Smooth muscle cell (in vitro differentiated cells): ENCODE data around the gene DAND5. TPM values are rescaled to one million over a fixed set of nuclear protein-coding genes. Genes with fewer than 3 reads are reported as not detected.
A peak's percentile ranks its signal among the peaks of the same experiment; 100 is the strongest.

Source experiments
- DNase-seq: peaks from one replicate; lab custom pipeline; 2025; ENCODE audit not compliant: unreplicated experiment; lab: John Stamatoyannopoulos, UW
- H2AFZ ChIP-seq: fragments of 200-600 bp; sonication (generic); 2 replicates; pipeline ENCODE4 v1.6.0; 2016; ENCODE audit warnings: antibody characterized with exemption, low read depth, mild to moderate bottlenecking
- H3F3A ChIP-seq: fragments of 200-600 bp; sonication (generic); 2 replicates; pipeline ENCODE4 v1.6.0; 2017; ENCODE audit warnings: antibody characterized with exemption, low read depth
- H3K27ac ChIP-seq: fragments of 200-600 bp; sonication (generic); 2 replicates; pipeline ENCODE4 v1.5.1; 2016; ENCODE audit warnings: low read depth, mild to moderate bottlenecking
- H3K27me3 ChIP-seq: fragments of 200-600 bp; sonication (generic); 2 replicates; pipeline ENCODE4 v1.6.1; 2016; ENCODE audit warnings: low read depth, mild to moderate bottlenecking
- H3K36me3 ChIP-seq: fragments of 200-600 bp; sonication (generic); 2 replicates; pipeline ENCODE4 v1.5.1; 2016; ENCODE audit warnings: low read depth
- H3K4me1 ChIP-seq: fragments of 200-600 bp; sonication (generic); 2 replicates; pipeline ENCODE4 v1.5.1; 2016; ENCODE audit warnings: low read depth
- H3K4me2 ChIP-seq: fragments of 200-600 bp; sonication (generic); 2 replicates; pipeline ENCODE4 v1.6.0; 2016; ENCODE audit warnings: mild to moderate bottlenecking
- H3K4me3 ChIP-seq: fragments of 200-600 bp; sonication (generic); 2 replicates; pipeline ENCODE4 v1.5.1; 2016; ENCODE audit warnings: mild to moderate bottlenecking
- H3K79me2 ChIP-seq: fragments of 200-600 bp; sonication (generic); 2 replicates; pipeline ENCODE4 v1.6.0; 2016; ENCODE audit warnings: low read depth, mild to moderate bottlenecking
- H3K9ac ChIP-seq: fragments of 200-600 bp; sonication (generic); 2 replicates; pipeline ENCODE4 v1.6.0; 2016; ENCODE audit warnings: low read depth
- H3K9me3 ChIP-seq: fragments of 200-600 bp; sonication (generic); replicated peaks from 2 replicates; pipeline ENCODE4 v1.5.1; 2016; ENCODE audit warnings: low read depth
- H4K20me1 ChIP-seq: fragments of 200-600 bp; sonication (generic); 2 replicates; pipeline ENCODE4 v1.6.0; 2016; ENCODE audit warnings: low read depth
- WGBS: methylation state at CpG from one replicate; pipeline ENCODE4 v1.1.7; 2016; ENCODE audit warnings: low lambda C conversion rate; 5-methylcytosine and 5-hydroxymethylcytosine counted together
- microRNA-seq: library from miRNA; unstranded; fragments of <30 nt; microRNA quantifications from one replicate; pipeline ENCODE4, GENCODE V29; 2016; ENCODE audit warnings: borderline number of aligned reads
- polyA plus RNA-seq: library from polyadenylated mRNA; unstranded; fragments of >200 nt; fragmentation: Nextera tagmentation; extraction: Ambion mirVana; gene quantifications from 2 replicates; pipeline ENCODE4 v1.2.1, GENCODE V29; 2016
- small RNA-seq: library from RNA; depleted of rRNA; stranded (forward); fragments of <200 nt; gene quantifications from one replicate; pipeline ENCODE3, GENCODE V24; 2014
- total RNA-seq: library from RNA; depleted of rRNA; stranded (reverse); fragments of >200 nt; gene quantifications from 2 replicates; pipeline ENCODE4 v1.2.3, GENCODE V29; 2014
- TF ChIP-seq, protein P1 (sequence below): fragments of 200-600 bp; sonication (generic); IDR thresholded peaks from 2 replicates; pipeline ENCODE4 v1.5.1; 2017; ENCODE audit warnings: borderline replicate concordance, mild to moderate bottlenecking, antibody characterized with exemption; ENCODE audit not compliant: insufficient read depth, poor library complexity, severe bottlenecking

The DAND5 gene
- total and polyA plus RNA-seq, 2 experiments from 2014 or later: not detected

DNA sequence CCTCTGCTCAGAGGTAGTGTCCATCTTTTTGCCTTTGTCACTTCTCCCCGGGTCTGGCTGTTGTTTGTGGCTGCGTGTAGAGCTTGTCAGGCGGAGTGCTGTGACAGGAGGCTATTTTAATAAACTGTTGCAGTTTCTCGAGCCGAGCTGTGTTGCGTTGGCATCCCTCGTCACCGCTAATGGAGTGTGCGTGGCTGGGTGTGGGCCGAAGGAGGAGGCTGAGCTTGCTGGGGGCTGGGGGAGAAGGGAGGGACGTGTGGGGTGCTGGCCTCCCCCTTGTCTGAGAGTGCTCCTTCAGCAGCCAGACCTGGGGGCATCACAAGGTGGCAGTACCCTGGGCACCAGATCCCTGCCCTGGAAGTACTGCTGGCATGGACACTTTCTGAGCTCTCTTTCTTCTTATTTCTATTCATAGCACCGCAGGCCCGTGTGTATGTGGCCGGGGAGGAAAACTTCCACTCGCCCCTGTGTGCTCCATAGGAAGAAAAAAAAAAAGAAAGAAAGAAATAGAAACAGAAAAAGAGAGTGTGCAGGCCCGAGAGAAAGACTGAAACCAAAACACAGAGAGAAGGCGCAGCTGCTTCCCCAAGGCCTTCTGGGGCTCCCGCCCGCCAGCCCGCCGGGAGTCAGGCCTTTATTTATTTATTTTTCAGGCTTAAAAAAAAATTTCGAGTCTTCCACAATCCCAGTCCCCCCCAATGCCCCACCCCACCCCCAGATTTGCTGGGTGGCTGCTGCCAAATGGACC lies 52.9 kb downstream of the DAND5 start:
- 39% methylated on average over 21 of the region's 22 CpGs for WGBS
- peaks cover 76% of the 10 kb centered on the region for H4K20me1 ChIP-seq
- peak overlapping the region; percentile 45 for H3K4me3 ChIP-seq
- peaks cover 19% of the 10 kb centered on the region for H3K4me1 ChIP-seq
- H3F3A ChIP-seq: no peaks in the 10 kb centered on the region
- no peaks in the 10 kb centered on the region for H3K79me2 ChIP-seq
- no peak for DNase-seq
- H3K9ac ChIP-seq: no peak overlapping the region
- no peak overlapping the region for H3K27ac ChIP-seq
- no peak overlapping the region for H2AFZ ChIP-seq
- peak overlapping the region; percentile 83 for H3K4me2 ChIP-seq
- H3K27me3 ChIP-seq: peaks cover 100% of the 10 kb centered on the region
- no peaks in the 10 kb centered on the region for H3K9me3 ChIP-seq
- TF ChIP-seq, protein P1, sequence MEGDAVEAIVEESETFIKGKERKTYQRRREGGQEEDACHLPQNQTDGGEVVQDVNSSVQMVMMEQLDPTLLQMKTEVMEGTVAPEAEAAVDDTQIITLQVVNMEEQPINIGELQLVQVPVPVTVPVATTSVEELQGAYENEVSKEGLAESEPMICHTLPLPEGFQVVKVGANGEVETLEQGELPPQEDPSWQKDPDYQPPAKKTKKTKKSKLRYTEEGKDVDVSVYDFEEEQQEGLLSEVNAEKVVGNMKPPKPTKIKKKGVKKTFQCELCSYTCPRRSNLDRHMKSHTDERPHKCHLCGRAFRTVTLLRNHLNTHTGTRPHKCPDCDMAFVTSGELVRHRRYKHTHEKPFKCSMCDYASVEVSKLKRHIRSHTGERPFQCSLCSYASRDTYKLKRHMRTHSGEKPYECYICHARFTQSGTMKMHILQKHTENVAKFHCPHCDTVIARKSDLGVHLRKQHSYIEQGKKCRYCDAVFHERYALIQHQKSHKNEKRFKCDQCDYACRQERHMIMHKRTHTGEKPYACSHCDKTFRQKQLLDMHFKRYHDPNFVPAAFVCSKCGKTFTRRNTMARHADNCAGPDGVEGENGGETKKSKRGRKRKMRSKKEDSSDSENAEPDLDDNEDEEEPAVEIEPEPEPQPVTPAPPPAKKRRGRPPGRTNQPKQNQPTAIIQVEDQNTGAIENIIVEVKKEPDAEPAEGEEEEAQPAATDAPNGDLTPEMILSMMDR: no peak
- no peaks in the 10 kb centered on the region for H3K36me3 ChIP-seq

DNA sequence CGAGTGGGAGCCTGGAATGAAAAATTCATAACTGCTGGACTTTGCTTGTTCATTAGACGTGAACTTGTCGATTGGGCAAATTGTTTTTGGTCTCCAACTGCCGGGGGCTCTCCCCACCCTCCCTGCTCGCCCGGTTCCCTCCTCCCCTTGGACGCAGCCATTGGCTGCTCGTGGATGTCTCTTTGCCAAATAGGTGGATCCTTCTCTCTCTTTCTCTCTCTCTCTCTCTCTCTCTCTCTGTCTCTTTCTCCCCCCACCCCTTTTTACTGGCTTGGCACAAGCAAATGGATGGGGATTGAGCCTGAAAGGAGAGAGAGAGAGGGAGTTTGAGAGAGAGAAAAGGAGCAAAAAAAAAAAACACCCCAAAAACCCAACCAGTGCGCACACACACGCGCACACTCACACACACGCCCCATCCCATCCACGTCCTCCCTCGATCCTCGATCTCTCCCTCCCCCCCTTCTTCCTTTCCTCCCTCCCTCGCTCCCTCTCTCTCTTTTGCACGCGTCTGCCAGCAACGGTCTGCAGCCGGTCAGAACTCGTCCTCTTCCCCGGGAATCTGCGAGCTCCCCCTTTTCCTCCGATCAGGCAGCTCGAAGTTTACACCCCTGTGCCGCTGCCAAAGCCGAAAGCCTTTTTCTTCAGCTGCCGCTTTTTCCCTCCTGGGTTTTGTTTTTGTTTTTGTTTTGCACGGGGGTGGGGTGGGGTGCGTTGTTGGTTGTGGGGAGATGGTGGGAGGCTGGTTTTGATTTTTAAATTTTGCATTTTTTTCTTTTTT lies 53.7 kb downstream of the DAND5 start:
- peaks cover 19% of the 10 kb centered on the region for H3K4me1 ChIP-seq
- peaks cover 68% of the 10 kb centered on the region for H4K20me1 ChIP-seq
- H3K4me3 ChIP-seq: peak overlapping the region; percentile 45
- peak overlapping the region; percentile 10 for H2AFZ ChIP-seq
- H3F3A ChIP-seq: no peaks in the 10 kb centered on the region
- no peaks in the 10 kb centered on the region for H3K36me3 ChIP-seq
- peak overlapping the region; percentile 83 for H3K4me2 ChIP-seq
- 9% methylated on average over 22 of the region's 30 CpGs for WGBS
- H3K27me3 ChIP-seq: peaks cover 100% of the 10 kb centered on the region
- no peaks in the 10 kb centered on the region for H3K9me3 ChIP-seq
- no peaks in the 10 kb centered on the region for H3K79me2 ChIP-seq
- DNase-seq: no peak
- TF ChIP-seq, protein P1: no peak
- H3K9ac ChIP-seq: no peak overlapping the region
- H3K27ac ChIP-seq: no peak overlapping the region

DNA sequence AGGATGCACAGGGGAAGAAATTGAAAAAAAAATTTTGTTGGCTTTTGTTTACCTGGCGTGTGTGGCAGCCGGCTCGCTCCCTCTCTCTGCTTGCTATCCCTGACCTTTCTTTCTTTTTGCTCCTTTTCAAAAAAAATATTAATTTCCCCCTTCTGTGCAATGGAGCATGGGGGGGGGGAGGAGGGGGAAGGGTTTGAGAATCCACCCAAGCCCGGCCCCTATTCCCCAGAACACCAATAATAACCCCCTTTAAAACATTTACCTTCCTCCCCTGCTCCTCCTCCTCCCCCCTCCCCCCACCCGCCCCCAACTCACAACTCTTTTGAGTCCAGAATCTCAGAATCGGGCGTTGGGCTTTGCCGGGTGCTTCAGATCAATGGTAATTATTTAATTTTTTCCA lies 54.3 kb downstream of the DAND5 start:
- peak overlapping the region; percentile 83 for H3K4me2 ChIP-seq
- no peak for DNase-seq
- no peaks in the 10 kb centered on the region for H3K9me3 ChIP-seq
- 4% methylated on average over 3 of the region's 8 CpGs for WGBS
- no peak overlapping the region for H2AFZ ChIP-seq
- H3K9ac ChIP-seq: no peak overlapping the region
- TF ChIP-seq, protein P1: no peak
- H3K27me3 ChIP-seq: peaks cover 100% of the 10 kb centered on the region
- H3K36me3 ChIP-seq: no peaks in the 10 kb centered on the region
- H4K20me1 ChIP-seq: peaks cover 64% of the 10 kb centered on the region
- H3K4me3 ChIP-seq: peak overlapping the region; percentile 45
- H3K79me2 ChIP-seq: no peaks in the 10 kb centered on the region
- H3K4me1 ChIP-seq: peaks cover 19% of the 10 kb centered on the region
- no peaks in the 10 kb centered on the region for H3F3A ChIP-seq
- H3K27ac ChIP-seq: no peak overlapping the region

Small RNAs within 50 kb of the gene (microRNA-seq; reads per million reads assigned to microRNA genes)
- gene MIR5695 (not detected), gene MIR6515 (3.5 reads per million)

Small RNAs within 50 kb of the gene (small RNA-seq; reads per million reads assigned to genes)
- gene MIR5695 (0.13 reads per million), gene MIR6515 (0.32 reads per million, percentile 7 among the genes with 10 or more reads in this experiment)

Other genes with a start within 250 kb of the DAND5 start
- 43.0 and 45.4 TPM in 2 replicates for gene TNPO2, start 245.6 kb upstream of the DAND5 start, total RNA-seq
- 8.7 and 10.7 TPM in 2 replicates for gene TNPO2, start 245.6 kb upstream of the DAND5 start, polyA plus RNA-seq
- 156 and 171 TPM in 2 replicates for gene TRIR, start 234.9 kb upstream of the DAND5 start, total RNA-seq
- gene TRIR, start 234.9 kb upstream of the DAND5 start, polyA plus RNA-seq: 191 and 212 TPM in 2 replicates
- 46.8 and 51.4 TPM in 2 replicates for gene GET3, start 232.1 kb upstream of the DAND5 start, total RNA-seq
- gene GET3, start 232.1 kb upstream of the DAND5 start, polyA plus RNA-seq: 99.6 and 106 TPM in 2 replicates
- gene BEST2, start 217.8 kb upstream of the DAND5 start, total RNA-seq: not detected in 2 replicates
- 0.30 TPM in 1 of 2 replicates, not detected in the other for gene BEST2, start 217.8 kb upstream of the DAND5 start, polyA plus RNA-seq
- gene HOOK2, start 194.0 kb upstream of the DAND5 start, total RNA-seq: 16.7 and 20.5 TPM in 2 replicates
- 14.6 and 48.3 TPM in 2 replicates for gene HOOK2, start 194.0 kb upstream of the DAND5 start, polyA plus RNA-seq
- 687 and 756 TPM in 2 replicates for gene JUNB, start 178.1 kb upstream of the DAND5 start, total RNA-seq
- gene JUNB, start 178.1 kb upstream of the DAND5 start, polyA plus RNA-seq: 1,281 and 1,575 TPM in 2 replicates
- gene PRDX2, start 167.8 kb upstream of the DAND5 start, total RNA-seq: 351 and 400 TPM in 2 replicates
- 371 and 391 TPM in 2 replicates for gene PRDX2, start 167.8 kb upstream of the DAND5 start, polyA plus RNA-seq
- not detected in 2 replicates for gene THSD8, start 167.5 kb upstream of the DAND5 start, total RNA-seq
- 8.0 and 10.1 TPM in 2 replicates for gene THSD8, start 167.5 kb upstream of the DAND5 start, polyA plus RNA-seq
- 8.7 and 15.7 TPM in 2 replicates for gene RNASEH2A, start 163.0 kb upstream of the DAND5 start, total RNA-seq
- gene RNASEH2A, start 163.0 kb upstream of the DAND5 start, polyA plus RNA-seq: 34.8 and 34.9 TPM in 2 replicates
- 4.6 TPM in 1 of 2 replicates, not detected in the other for gene RTBDN, start 135.0 kb upstream of the DAND5 start, total RNA-seq
- gene RTBDN, start 135.0 kb upstream of the DAND5 start, polyA plus RNA-seq: 1.7 TPM in 1 of 2 replicates, not detected in the other
- 0.99 and 3.2 TPM in 2 replicates for gene MAST1, start 131.1 kb upstream of the DAND5 start, total RNA-seq
- gene MAST1, start 131.1 kb upstream of the DAND5 start, polyA plus RNA-seq: 2.0 and 2.7 TPM in 2 replicates
- gene DNASE2, start 88.1 kb upstream of the DAND5 start, total RNA-seq: 19.5 and 26.3 TPM in 2 replicates
- 44.9 and 48.1 TPM in 2 replicates for gene DNASE2, start 88.1 kb upstream of the DAND5 start, polyA plus RNA-seq
- not detected in 2 replicates for gene KLF1, start 82.4 kb upstream of the DAND5 start, total RNA-seq
- gene KLF1, start 82.4 kb upstream of the DAND5 start, polyA plus RNA-seq: 0.09 TPM in 1 of 2 replicates, not detected in the other
- gene GCDH, start 78.4 kb upstream of the DAND5 start, total RNA-seq: 9.7 and 17.4 TPM in 2 replicates
- gene GCDH, start 78.4 kb upstream of the DAND5 start, polyA plus RNA-seq: 10.9 and 15.3 TPM in 2 replicates
- 0.90 and 1.4 TPM in 2 replicates for gene SYCE2, start 50.3 kb upstream of the DAND5 start, total RNA-seq
- 0.91 and 2.9 TPM in 2 replicates for gene SYCE2, start 50.3 kb upstream of the DAND5 start, polyA plus RNA-seq
- gene FARSA, start 35.9 kb upstream of the DAND5 start, total RNA-seq: 28.6 and 46.1 TPM in 2 replicates
- gene FARSA, start 35.9 kb upstream of the DAND5 start, polyA plus RNA-seq: 86.9 and 94.0 TPM in 2 replicates
- 800 and 956 TPM in 2 replicates for gene CALR, start 31.0 kb upstream of the DAND5 start, total RNA-seq
- gene CALR, start 31.0 kb upstream of the DAND5 start, polyA plus RNA-seq: 640 and 833 TPM in 2 replicates
- 74.4 and 97.1 TPM in 2 replicates for gene RAD23A, start 23.7 kb upstream of the DAND5 start, total RNA-seq
- gene RAD23A, start 23.7 kb upstream of the DAND5 start, polyA plus RNA-seq: 176 and 191 TPM in 2 replicates
- gene GADD45GIP1, start 12.4 kb upstream of the DAND5 start, total RNA-seq: 51.5 and 51.6 TPM in 2 replicates
- gene GADD45GIP1, start 12.4 kb upstream of the DAND5 start, polyA plus RNA-seq: 152 and 153 TPM in 2 replicates
- gene NFIX, start 25.9 kb downstream of the DAND5 start, total RNA-seq: 2.3 TPM in 2 replicates
- 1.8 and 1.9 TPM in 2 replicates for gene NFIX, start 25.9 kb downstream of the DAND5 start, polyA plus RNA-seq
- 2.2 and 2.8 TPM in 2 replicates for gene LYL1, start 133.3 kb downstream of the DAND5 start, total RNA-seq
- 2.1 and 3.2 TPM in 2 replicates for gene LYL1, start 133.3 kb downstream of the DAND5 start, polyA plus RNA-seq
- 19.1 and 21.9 TPM in 2 replicates for gene TRMT1, start 147.2 kb downstream of the DAND5 start, total RNA-seq
- gene TRMT1, start 147.2 kb downstream of the DAND5 start, polyA plus RNA-seq: 37.4 and 44.3 TPM in 2 replicates
- gene NACC1, start 148.7 kb downstream of the DAND5 start, total RNA-seq: 34.1 and 44.6 TPM in 2 replicates
- 9.9 and 12.8 TPM in 2 replicates for gene NACC1, start 148.7 kb downstream of the DAND5 start, polyA plus RNA-seq
- 37.6 and 59.6 TPM in 2 replicates for gene STX10, start 180.8 kb downstream of the DAND5 start, total RNA-seq
- 69.1 and 83.1 TPM in 2 replicates for gene STX10, start 180.8 kb downstream of the DAND5 start, polyA plus RNA-seq
- 113 and 118 TPM in 2 replicates for gene IER2, start 180.8 kb downstream of the DAND5 start, total RNA-seq
- gene IER2, start 180.8 kb downstream of the DAND5 start, polyA plus RNA-seq: 732 and 766 TPM in 2 replicates